Endothelial cell of umbilical vein (primary cell): ENCODE results near the gene SPAG9. TPM values are rescaled to one million over a fixed set of nuclear protein-coding genes. Genes with fewer than 3 reads are reported as not detected.

Experiments used
- BruUV-seq: library from RNA; stranded (reverse); fragments of 400-500 nt; replicated peaks from 2 replicates; lab custom pipeline; 2021; lab: Mats Ljungman, UMichigan
- CTCF ChIA-PET: fragments of 300-600, 350-600 bp; sonication (Branson Sonifier 250); formaldehyde crosslinking; loops from one replicate; lab custom pipeline; 2021; ENCODE audit warnings: antibody characterized with exemption, inconsistent platforms; lab: Charles Lee
- POLR2A ChIA-PET: fragments of 300-600, 350-600 bp; sonication (Branson Sonifier 250); formaldehyde crosslinking; loops from one replicate; lab custom pipeline; 2021; ENCODE audit warnings: antibody characterized with exemption, inconsistent platforms; lab: Charles Lee
- DNase-seq: peaks from one replicate; pipeline ENCODE4 v3.0.0-alpha.2; 2011; ENCODE audit warnings: low read depth, low spot score
- FAIRE-seq: peaks from 2 replicates; lab custom pipeline; 2011; peaks lifted over from hg19 to GRCh38; lab: Jason Lieb, UNC
- H2AFZ ChIP-seq: 2 replicates; pipeline ENCODE4 v1.6.0; 2012; ENCODE audit warnings: low read depth, low read length, control low read depth, inconsistent platforms
- H3K27ac ChIP-seq: 2 replicates; pipeline ENCODE4 v1.5.1; 2011; ENCODE audit warnings: low read depth, mild to moderate bottlenecking, control low read depth, low read length, moderate library complexity; ENCODE audit not compliant: insufficient read depth
- H3K27me3 ChIP-seq, 2 experiments: 2 replicates each; pipeline versions ENCODE4 v1.6.0 to v1.6.1; 2011; ENCODE audit warnings: low read length in 2 of 2, mixed read lengths in 1 of 2; ENCODE audit not compliant: control insufficient read depth in 2 of 2, insufficient read depth in 2 of 2
- H3K36me3 ChIP-seq, 2 experiments: 2 replicates in 1 of 2; 3 replicates in 1 of 2; pipeline ENCODE4 v1.5.1; 2011; ENCODE audit warnings: low read length in 2 of 2, mild to moderate bottlenecking in 1 of 2, moderate library complexity in 1 of 2; ENCODE audit not compliant: control insufficient read depth in 2 of 2, insufficient read depth in 2 of 2; ENCODE audit errors: extremely low read depth in 1 of 2
- H3K4me1 ChIP-seq: 3 replicates; pipeline ENCODE4 v1.5.1; 2011; ENCODE audit warnings: mild to moderate bottlenecking, low read length; ENCODE audit not compliant: control insufficient read depth, insufficient read depth; ENCODE audit errors: extremely low read depth
- H3K4me2 ChIP-seq: 2 replicates; pipeline ENCODE4 v1.6.1; 2011; ENCODE audit warnings: low read length, control low read depth, mixed read lengths; ENCODE audit not compliant: insufficient read depth
- H3K4me3 ChIP-seq, 3 experiments: fragments of 200-600 bp in 1 of 3; sonication (generic), shearing (Covaris generic) in 1 of 3; replicated peaks in 1 of 3; 2 replicates each; pipeline ENCODE4 v1.5.1; 2011 to 2016; ENCODE audit warnings: control low read depth in 3 of 3, low read length in 3 of 3, mild to moderate bottlenecking in 2 of 3, inconsistent platforms in 1 of 3, low read depth in 1 of 3, moderate library complexity in 1 of 3; ENCODE audit not compliant: insufficient read depth in 1 of 3
- H3K79me2 ChIP-seq: 2 replicates; pipeline ENCODE4 v1.6.0; 2012; ENCODE audit warnings: low read length, inconsistent platforms; ENCODE audit not compliant: control insufficient read depth, insufficient read depth
- H3K9ac ChIP-seq: replicated peaks from 2 replicates; pipeline ENCODE3; 2011; ENCODE audit warnings: low read length, control low read depth; ENCODE audit not compliant: insufficient read depth; ENCODE audit errors: extremely low read depth
- H3K9me1 ChIP-seq: replicated peaks from 3 replicates; pipeline ENCODE4 v1.6.0; 2011; ENCODE audit warnings: mild to moderate bottlenecking, low read length; ENCODE audit not compliant: control insufficient read depth, insufficient read depth; ENCODE audit errors: extremely low read depth
- H3K9me3 ChIP-seq: replicated peaks from 2 replicates; pipeline ENCODE4 v1.5.1; 2012; ENCODE audit warnings: low read length, inconsistent platforms; ENCODE audit not compliant: control insufficient read depth, insufficient read depth
- H4K20me1 ChIP-seq: replicated peaks from 2 replicates; pipeline ENCODE3; 2011; ENCODE audit warnings: mild to moderate bottlenecking, low read length; ENCODE audit not compliant: control insufficient read depth, insufficient read depth; ENCODE audit errors: extremely low read depth
- CTCF ChIP-seq, 2 donors: IDR thresholded peaks; 1 replicate in 1 of 2; 2 replicates in 1 of 2; pipeline ENCODE4 v1.5.1; 2011; ENCODE audit warnings: low read length in 2 of 2, mild to moderate bottlenecking in 2 of 2, moderate library complexity in 2 of 2, control low read depth in 1 of 2, inconsistent platforms in 1 of 2, low read depth in 1 of 2; ENCODE audit not compliant: insufficient read depth in 1 of 2; ENCODE audit errors: extremely low read depth in 1 of 2
- EZH2 ChIP-seq: IDR thresholded peaks from 2 replicates; pipeline ENCODE4 v1.6.1; 2012; ENCODE audit warnings: borderline replicate concordance, low read depth, mild to moderate bottlenecking, moderate library complexity, low read length, inconsistent platforms; ENCODE audit not compliant: severe bottlenecking
- GATA2 ChIP-seq: IDR thresholded peaks from 2 replicates; pipeline ENCODE4 v1.7.0; 2011; ENCODE audit warnings: low read depth, mild to moderate bottlenecking, moderate library complexity, mixed read lengths, low read length; ENCODE audit not compliant: insufficient read length, insufficient read depth
- dilution Hi-C: fragments of 300-500 bp; cut with MboI; formaldehyde crosslinking; loops from one replicate; pipeline ENCODE4 v1.15.0; 2019; ENCODE audit warnings: low sequenced_read_pairs; ENCODE audit not compliant: extremely low pct_ligation_motif_present
- intact Hi-C: fragments of 100-400 bp; cut with micrococcal nuclease; formaldehyde crosslinking; loops from one replicate; pipeline ENCODE4 v1.10.0; 2022
- polyA plus RNA-seq, 4 experiments: library from polyadenylated mRNA; depleted of rRNA in 3 of 4; stranded (reverse) in 3 of 4; unstranded in 1 of 4; fragments of >200 nt; gene quantifications; 2 replicates each; pipeline versions ENCODE4 v1.2.1 to v1.2.3, GENCODE V29; 2011 to 2012; ENCODE audit warnings: missing spikeins in 1 of 4
- total RNA-seq: library from RNA; stranded (reverse); gene quantifications from 2 replicates; pipeline ENCODE4 v1.2.3, GENCODE V29; 2021

Gene SPAG9
- total and polyA plus RNA-seq, 2 donors (not counting 3 experiments of a cell fraction or from before 2014, with no cell fraction given), result 16.5 to 75.0 TPM

DNA sequence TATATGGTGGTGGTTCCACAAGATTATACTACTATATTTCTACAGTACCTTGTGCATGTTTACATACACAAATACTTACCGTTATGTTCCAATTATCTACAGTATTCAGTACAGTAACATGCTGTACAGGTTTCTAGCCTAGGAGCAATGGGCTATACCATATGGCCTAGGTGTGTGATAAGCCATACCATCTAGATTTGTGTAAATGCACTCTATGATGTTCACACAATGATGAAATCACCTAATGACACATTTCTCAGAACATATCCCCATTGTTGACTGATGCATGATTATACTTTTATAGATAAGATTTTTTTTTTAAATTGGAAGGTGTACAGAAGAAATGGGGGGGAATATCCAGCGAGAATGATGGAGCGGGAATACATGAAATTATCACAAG is 131.5 kb downstream of the SPAG9 start:
- no peak overlapping the region for H3K27ac ChIP-seq
- TF ChIP-seq CTCF (IDR thresholded peaks at IDR 0.05; ENCODE audit: extremely low read depth in 1 of 2, insufficient read depth in 1 of 2, low read depth in 1 of 2, low read length in 2 of 2), result no peak
- peaks cover 7 to 11% of the 10 kb centered on the region in 2 experiments for H3K36me3 ChIP-seq
- H3K4me2 ChIP-seq, result no peak overlapping the region
- H2AFZ ChIP-seq, result no peak overlapping the region
- ChIA-PET CTCF (no interaction called here), POLR2A (no interaction called here)
- no TSS peak for BruUV-seq
- FAIRE-seq (no peak), DNase-seq (no peak)
- H3K27me3 ChIP-seq, result no peaks in the 10 kb centered on the region
- no peak overlapping the region for H3K9ac ChIP-seq
- intact Hi-C loops (no loop called here), dilution Hi-C loops (no loop called here)
- no peaks in the 10 kb centered on the region for H3K4me1 ChIP-seq
- no peaks in the 10 kb centered on the region for H4K20me1 ChIP-seq
- H3K9me1 ChIP-seq, result no peaks in the 10 kb centered on the region
- no peaks in the 10 kb centered on the region for H3K9me3 ChIP-seq
- H3K79me2 ChIP-seq, result no peaks in the 10 kb centered on the region
- no peak overlapping the region for H3K4me3 ChIP-seq

DNA sequence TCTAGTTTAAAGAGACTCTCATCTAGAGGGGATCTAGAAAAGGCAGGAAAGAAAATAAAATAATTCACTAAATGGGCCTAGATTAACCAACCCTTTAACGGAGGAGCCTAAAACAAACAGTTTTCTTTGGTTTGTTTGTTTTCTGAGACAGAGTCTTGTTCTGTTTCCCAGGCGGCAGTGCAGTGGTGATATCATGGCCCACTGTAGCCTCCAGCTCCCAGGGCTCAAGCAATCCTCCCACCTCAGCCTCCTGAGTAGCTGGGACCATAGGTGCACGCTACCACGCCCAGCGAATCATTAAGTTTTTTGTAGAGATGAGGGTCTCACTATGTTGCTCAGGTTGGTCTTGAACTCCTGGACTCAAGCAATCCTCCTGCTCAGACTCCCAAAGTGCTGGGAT is 132.2 kb downstream of the SPAG9 start:
- FAIRE-seq (no peak), DNase-seq (no peak)
- Histone ChIP-seq H3K4me1 (no peaks in the 10 kb centered on the region), H3K9ac (no peak overlapping the region), H3K4me2 (no peak overlapping the region), H3K79me2 (no peaks in the 10 kb centered on the region), H4K20me1 (no peaks in the 10 kb centered on the region), H3K27ac (no peak overlapping the region), H3K36me3 (peaks cover 2 to 8% of the 10 kb centered on the region in 2 experiments), H3K4me3 (no peak overlapping the region), H3K9me1 (no peaks in the 10 kb centered on the region), H3K27me3 (no peaks in the 10 kb centered on the region), H2AFZ (no peak overlapping the region), H3K9me3 (no peaks in the 10 kb centered on the region)
- TF ChIP-seq GATA2 (no peak), EZH2 (no peak)
- intact Hi-C loops (no loop called here), dilution Hi-C loops (no loop called here)
- BruUV-seq, result no TSS peak
- POLR2A ChIA-PET, result no interaction called here
- CTCF ChIA-PET, result no interaction called here
